ENCODE results near the gene PTPRM.

The PTPRM gene

GRCh38 chr18:7809455-7809854, 242.3 kb downstream of the PTPRM start:
- H3K4me3 ChIP-seq (ENCODE audit: low read depth, low read length) = no peak overlapping the region
- no peak for TF ChIP-seq CTCF (conservative IDR thresholded peaks at IDR 0.05; ENCODE audit: low read depth, low read length)
- no peak for DNase-seq (ENCODE audit: low read depth)

- H3K4me3 ChIP-seq (ENCODE audit: low read depth, low read length) = no peak overlapping the region
- no peak for DNase-seq (ENCODE audit: low read depth)
- TF ChIP-seq CTCF (conservative IDR thresholded peaks at IDR 0.05; ENCODE audit: low read depth, low read length) = no peak
Measured at GRCh38 chr18:7809978-7810377, 242.9 kb downstream of the PTPRM start.

GRCh38 chr18:7812431-7813063, 245.4 kb downstream of the PTPRM start:
- no peak for TF ChIP-seq CTCF (conservative IDR thresholded peaks at IDR 0.05; ENCODE audit: low read depth, low read length)
- no peak overlapping the region for H3K4me3 ChIP-seq (ENCODE audit: low read depth, low read length)
- peak; percentile 90 for DNase-seq (ENCODE audit: low read depth)

GRCh38 chr18:7813131-7813530, 246.0 kb downstream of the PTPRM start:
- DNase-seq (ENCODE audit: low read depth) = no peak
- no peak overlapping the region for H3K4me3 ChIP-seq (ENCODE audit: low read depth, low read length)
- TF ChIP-seq CTCF (conservative IDR thresholded peaks at IDR 0.05; ENCODE audit: low read depth, low read length) = no peak

GRCh38 chr18:7814754-7815315, 247.7 kb downstream of the PTPRM start:
- no peak for DNase-seq (ENCODE audit: low read depth)
- no peak overlapping the region for H3K4me3 ChIP-seq (ENCODE audit: low read depth, low read length)
- no peak for TF ChIP-seq CTCF (conservative IDR thresholded peaks at IDR 0.05; ENCODE audit: low read depth, low read length)

GRCh38 chr18:7815787-7816186, 248.7 kb downstream of the PTPRM start:
- DNase-seq (ENCODE audit: low read depth) = no peak
- TF ChIP-seq CTCF (conservative IDR thresholded peaks at IDR 0.05; ENCODE audit: low read depth, low read length) = no peak
- H3K4me3 ChIP-seq (ENCODE audit: low read depth, low read length) = no peak overlapping the region

Data from choroid plexus epithelial cell (primary cell).